ENCODE measurements around the gene NUP155. TPM values are rescaled to one million over a fixed set of nuclear protein-coding genes. Genes with fewer than 3 reads are reported as not detected.
"Not testable (repeated sequence)": the region's sequence is repeated elsewhere in the genome, so short reads cannot be mapped to it uniquely, and the experiment has no call there.

NUP155 gene
- polyA plus RNA-seq (ENCODE audit: low read depth in 6 of 6) = 10 to 100 TPM; 15.3 to 29.2 (median 24.8) TPM

GRCh38 chr5:37370864-37371726 is at the start of gene NUP155:
Gene NUP155 (minus strand): TSS chr5:37371106. CDS start chr5:37370977, 129 bp downstream.
- no peaks in the 10 kb centered on the region for H3K27me3 Mint-ChIP-seq
- ATAC-seq (ENCODE audit: low read depth in 2 of 2) = peak; percentile 91
- H3K9me3 Mint-ChIP-seq = no peaks in the 10 kb centered on the region
- H3K27ac Mint-ChIP-seq = peak within 1 kb of the TSS; percentile 96 to 99 (median 98)
- no peaks in the 10 kb centered on the region for H3K36me3 Mint-ChIP-seq
- H3K4me3 Mint-ChIP-seq = peak within 1 kb of the TSS; percentile 92 to 99 (median 98)
- peaks cover 27 to 42% (median 32%) of the 10 kb centered on the region in 3 donors for H3K4me1 Mint-ChIP-seq
- peak; percentile 85 for DNase-seq

DNA sequence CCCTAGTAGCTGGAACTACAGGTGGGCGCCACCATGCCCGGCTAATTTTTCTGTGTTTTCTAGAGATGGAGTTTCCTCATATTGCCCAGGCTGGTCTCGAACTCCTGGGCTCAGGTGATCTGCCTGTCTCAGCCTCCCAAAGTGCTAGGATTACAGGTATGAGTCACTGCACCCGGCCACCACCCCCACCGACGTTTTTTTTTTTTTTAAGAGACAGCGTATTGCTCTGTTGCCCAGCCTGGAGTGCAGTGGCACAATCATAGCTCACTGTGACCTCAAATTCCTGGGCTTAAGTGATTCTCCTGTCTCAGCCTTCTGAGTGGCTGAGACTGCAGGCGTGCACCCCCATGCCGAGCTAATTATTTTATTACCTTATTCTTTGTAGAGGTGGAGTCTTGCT is 46.4 kb upstream of the NUP155 start:
- Mint-ChIP-seq H3K9me3 (no peaks in the 10 kb centered on the region), H3K27ac (peak overlapping the region in 3 of 6 donors; percentile 54 to 88 (median 66))
- no peak for ATAC-seq (ENCODE audit: low read depth in 2 of 2)

DNA sequence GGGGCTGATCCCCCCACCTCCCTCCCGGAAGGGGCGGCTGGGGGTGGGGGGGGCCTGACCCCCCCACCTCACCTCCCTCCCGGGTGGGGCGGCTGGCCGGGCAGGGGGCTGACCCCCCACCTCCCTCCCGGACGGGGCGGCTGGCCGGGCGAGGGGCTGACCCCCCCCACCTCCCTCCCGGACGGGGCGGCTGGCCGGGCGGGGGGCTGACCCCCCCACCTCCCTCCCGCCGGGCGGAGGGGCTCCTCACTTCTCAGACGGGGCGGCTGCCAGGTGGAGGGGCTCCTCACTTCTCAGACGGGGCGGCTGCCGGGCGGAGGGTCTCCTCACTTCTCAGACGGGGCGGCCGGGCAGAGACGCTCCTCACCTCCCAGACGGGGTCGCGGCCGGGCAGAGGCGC is 44.5 kb upstream of the NUP155 start:
- not testable (repeated sequence) for H3K27ac Mint-ChIP-seq; DNase-seq; H3K36me3 Mint-ChIP-seq; H3K9me3 Mint-ChIP-seq; ATAC-seq (ENCODE audit: low read depth in 2 of 2); H3K4me3 Mint-ChIP-seq; H3K27me3 Mint-ChIP-seq
- H3K4me1 Mint-ChIP-seq = peaks cover 7 to 12% (median 10%) of the 10 kb centered on the region in 3 donors

More for the DNA sequence above, 46.4 kb upstream of the NUP155 start:
- H3K36me3 Mint-ChIP-seq = peaks cover 8 to 16% of the 10 kb centered on the region in 2 donors
- H3K4me3 Mint-ChIP-seq = peak overlapping the region in 1 of 8 donors; percentile 44
- no peaks in the 10 kb centered on the region for H3K27me3 Mint-ChIP-seq
- peaks cover 7 to 12% (median 10%) of the 10 kb centered on the region in 3 donors for H3K4me1 Mint-ChIP-seq
- DNase-seq = no peak

DNA sequence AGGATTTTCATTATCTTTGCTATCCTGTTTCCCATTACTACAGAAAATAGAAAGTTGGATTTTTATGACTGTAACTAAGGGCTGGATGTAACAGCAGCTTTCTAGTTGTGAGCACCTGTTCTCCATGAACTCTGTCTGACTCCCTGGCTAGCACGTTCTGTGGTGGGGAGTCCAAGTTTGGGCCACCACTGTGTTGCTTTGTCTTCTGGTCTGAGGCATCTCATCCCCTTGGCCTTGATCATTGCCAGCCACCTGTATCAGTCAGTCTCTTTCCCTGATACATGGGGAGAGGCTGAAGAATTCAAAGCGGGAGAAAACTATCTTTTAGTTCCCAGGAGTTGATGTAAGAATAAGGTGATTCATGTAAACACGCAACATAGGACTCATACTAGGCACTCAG is 41.6 kb upstream of the NUP155 start:
- Mint-ChIP-seq H3K36me3 (peaks cover 4 to 8% of the 10 kb centered on the region in 2 donors), H3K27me3 (no peaks in the 10 kb centered on the region), H3K4me1 (peaks cover 0 to 5% (median 0%) of the 10 kb centered on the region in 3 donors), H3K27ac (no peak overlapping the region), H3K4me3 (no peak overlapping the region), H3K9me3 (no peaks in the 10 kb centered on the region)
- ATAC-seq (ENCODE audit: low read depth in 2 of 2) = no peak
- DNase-seq = no peak

- Mint-ChIP-seq H3K27me3 (no peaks in the 10 kb centered on the region), H3K4me3 (no peak overlapping the region), H3K9me3 (no peaks in the 10 kb centered on the region), H3K27ac (peak overlapping the region in 1 of 6 donors; percentile 12), H3K4me1 (peaks cover 0 to 11% (median 11%) of the 10 kb centered on the region in 3 donors), H3K36me3 (peaks cover 11 to 31% of the 10 kb centered on the region in 2 donors)
- no peak for DNase-seq
- no peak for ATAC-seq (ENCODE audit: low read depth in 2 of 2)
Observed at GRCh38 chr5:37400501-37400900, 29.6 kb upstream of the NUP155 start.

DNA sequence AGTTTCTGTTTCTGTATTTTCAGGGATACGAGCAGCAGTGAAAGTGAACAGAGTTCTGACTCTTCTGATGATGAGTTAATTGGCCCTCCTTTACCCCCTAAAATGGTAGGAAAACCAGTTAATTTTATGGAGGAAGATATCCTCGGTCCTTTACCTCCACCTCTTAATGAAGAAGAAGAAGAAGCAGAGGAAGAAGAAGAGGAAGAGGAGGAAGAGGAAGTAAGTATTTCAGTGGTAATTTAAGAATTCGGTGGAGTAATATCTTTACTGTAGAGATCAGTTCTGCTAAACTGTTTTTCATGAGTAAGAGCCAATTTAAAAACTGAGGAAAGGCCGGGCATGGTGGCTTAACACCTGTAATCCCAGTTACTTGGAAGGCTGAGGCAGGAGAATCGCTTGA is 25.4 kb upstream of the NUP155 start:
- peaks cover 11 to 31% of the 10 kb centered on the region in 2 donors for H3K36me3 Mint-ChIP-seq
- H3K27me3 Mint-ChIP-seq = no peaks in the 10 kb centered on the region
- H3K9me3 Mint-ChIP-seq = no peaks in the 10 kb centered on the region
- ATAC-seq (ENCODE audit: low read depth in 2 of 2) = no peak
- H3K4me3 Mint-ChIP-seq = no peak overlapping the region
- DNase-seq = no peak
- H3K4me1 Mint-ChIP-seq = peaks cover 3 to 11% (median 11%) of the 10 kb centered on the region in 3 donors
- H3K27ac Mint-ChIP-seq = peak overlapping the region in 3 of 6 donors; percentile 29 to 76 (median 68)

- H3K36me3 Mint-ChIP-seq = peaks cover 4 to 7% of the 10 kb centered on the region in 2 donors
- peaks cover 5 to 13% (median 7%) of the 10 kb centered on the region in 3 donors for H3K4me1 Mint-ChIP-seq
- DNase-seq (no peak), ATAC-seq (ENCODE audit: low read depth in 2 of 2) (no peak)
- H3K9me3 Mint-ChIP-seq = no peaks in the 10 kb centered on the region
- H3K27me3 Mint-ChIP-seq = no peaks in the 10 kb centered on the region
- H3K27ac Mint-ChIP-seq = peak overlapping the region in 2 of 6 donors; percentile 4 to 29
- no peak overlapping the region for H3K4me3 Mint-ChIP-seq
Observed at GRCh38 chr5:37391591-37391990, 20.7 kb upstream of the NUP155 start.

DNA sequence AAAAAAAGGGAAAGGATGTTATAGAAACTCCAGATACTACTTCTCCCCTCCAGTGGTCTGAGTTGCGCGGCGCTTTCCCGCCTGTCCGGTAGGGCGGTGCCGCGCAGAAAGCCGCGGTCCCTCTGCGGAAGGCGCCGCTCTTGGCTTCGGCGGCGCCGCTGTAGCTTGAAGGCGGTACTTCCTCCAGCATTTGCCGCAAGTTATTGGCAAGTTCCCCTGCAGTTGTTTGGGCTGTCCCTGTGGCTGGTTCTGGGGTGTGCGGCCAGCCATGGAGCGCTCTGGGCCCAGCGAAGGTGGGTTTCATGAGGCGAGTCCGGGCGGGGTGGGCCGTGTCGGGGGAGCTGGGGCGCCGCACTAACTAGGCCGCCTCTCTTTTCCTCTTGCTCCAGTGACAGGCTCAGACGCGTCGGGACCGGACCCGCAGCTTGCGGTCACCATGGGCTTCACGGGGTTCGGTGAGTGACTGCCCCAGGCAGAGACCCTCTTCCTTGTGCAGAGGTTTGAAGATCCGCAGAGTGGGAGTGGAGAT is 8.3 kb upstream of the NUP155 start, which contains the start of gene WDR70:
Gene WDR70 (plus strand): TSS at position 219 of the 529 bp plus-strand sequence. CDS start 50 bp downstream, at position 269.
- Mint-ChIP-seq H3K4me1 (peaks cover 4 to 26% (median 23%) of the 10 kb centered on the region in 3 donors), H3K27ac (peak within 1 kb of the TSS; percentile 70 to 92 (median 84)), H3K4me3 (peak within 1 kb of the TSS; percentile 91 to 96 (median 93))
- not testable (repeated sequence) for H3K9me3 Mint-ChIP-seq, H3K27me3 Mint-ChIP-seq, H3K36me3 Mint-ChIP-seq
- ATAC-seq (ENCODE audit: low read depth in 2 of 2) (peak; percentile 96 to 97), DNase-seq (peak; percentile 84)

DNA sequence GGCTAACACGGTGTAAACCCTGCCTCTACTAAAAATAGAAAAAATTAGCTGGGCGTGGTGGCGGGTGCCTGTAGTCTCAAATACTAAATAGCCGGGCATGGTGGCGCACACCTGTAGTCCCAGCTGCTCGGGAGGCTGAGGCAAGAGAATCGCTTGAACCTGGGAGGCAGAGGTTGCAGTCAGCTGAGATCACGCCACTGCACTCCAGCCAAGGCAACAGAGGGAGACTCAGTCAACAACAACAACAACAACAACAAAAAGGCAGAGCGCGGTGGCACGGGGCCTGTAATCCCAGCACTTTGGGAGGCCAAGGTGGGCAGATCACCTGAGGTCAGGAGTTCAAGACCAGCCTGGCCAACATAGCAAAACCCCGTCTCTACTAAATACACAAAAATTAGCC is 7.2 kb upstream of the NUP155 start:
- Mint-ChIP-seq H3K4me1 (peaks cover 4 to 26% (median 23%) of the 10 kb centered on the region in 3 donors), H3K4me3 (peak overlapping the region; percentile 56 to 95 (median 90)), H3K27ac (peak overlapping the region in 3 of 6 donors; percentile 44 to 83 (median 70))
- H3K9me3 Mint-ChIP-seq; H3K36me3 Mint-ChIP-seq; DNase-seq; H3K27me3 Mint-ChIP-seq; ATAC-seq (ENCODE audit: low read depth in 2 of 2): not testable (repeated sequence)

GRCh38 chr5:37375091-37375490 is 4.2 kb upstream of the NUP155 start:
- Mint-ChIP-seq H3K27ac (no peak overlapping the region), H3K36me3 (no peaks in the 10 kb centered on the region), H3K4me1 (peaks cover 18 to 29% (median 26%) of the 10 kb centered on the region in 3 donors), H3K9me3 (no peaks in the 10 kb centered on the region), H3K27me3 (no peaks in the 10 kb centered on the region), H3K4me3 (no peak overlapping the region)
- DNase-seq (no peak), ATAC-seq (ENCODE audit: low read depth in 2 of 2) (no peak)

- peaks cover 30 to 46% (median 32%) of the 10 kb centered on the region in 3 donors for H3K4me1 Mint-ChIP-seq
- no peak for DNase-seq
- H3K4me3 Mint-ChIP-seq = peak overlapping the region; percentile 92 to 99 (median 98)
Observed at GRCh38 chr5:37370550-37370863, 399 bp downstream of the NUP155 start.

GRCh38 chr5:37355161-37355560 is 15.7 kb downstream of the NUP155 start:
- DNase-seq = no peak

More at GRCh38 chr5:37370550-37370863, 399 bp downstream of the NUP155 start:
- no peaks in the 10 kb centered on the region for H3K36me3 Mint-ChIP-seq
- no peaks in the 10 kb centered on the region for H3K27me3 Mint-ChIP-seq
- peak; percentile 31 to 42 for ATAC-seq (ENCODE audit: low read depth in 2 of 2)
- H3K27ac Mint-ChIP-seq = peak overlapping the region; percentile 96 to 99 (median 98)
- H3K9me3 Mint-ChIP-seq = no peaks in the 10 kb centered on the region

DNA sequence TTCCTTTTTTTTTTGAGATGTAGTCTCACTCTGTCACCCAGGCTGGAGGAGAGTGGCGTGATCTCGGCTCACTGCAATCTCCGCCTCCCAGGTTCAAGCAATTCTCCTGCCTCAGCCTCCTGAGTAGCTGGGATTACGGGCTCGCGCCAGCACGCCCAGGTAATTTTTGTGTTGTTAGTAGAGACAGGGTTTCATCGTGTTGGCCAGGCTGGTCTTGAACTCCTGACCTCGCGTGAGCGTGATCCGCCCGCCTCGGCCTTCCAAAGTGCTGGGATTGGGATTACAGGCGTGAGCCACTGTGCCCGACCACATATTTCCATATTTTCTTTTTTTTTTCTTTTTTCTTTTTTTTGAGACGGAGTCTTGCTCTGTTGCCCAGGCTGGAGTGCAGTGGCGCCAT is 28.2 kb downstream of the NUP155 start:
- peaks cover 7 to 18% of the 10 kb centered on the region in 2 donors for H3K36me3 Mint-ChIP-seq
- not testable (repeated sequence) for H3K27me3 Mint-ChIP-seq

More at GRCh38 chr5:37355161-37355560, 15.7 kb downstream of the NUP155 start:
- no peaks in the 10 kb centered on the region for H3K27me3 Mint-ChIP-seq
- ATAC-seq (ENCODE audit: low read depth in 2 of 2) = no peak
- H3K4me3 Mint-ChIP-seq = no peak overlapping the region
- H3K36me3 Mint-ChIP-seq = peaks cover 0 to 5% of the 10 kb centered on the region in 2 donors
- H3K27ac Mint-ChIP-seq = no peak overlapping the region
- no peaks in the 10 kb centered on the region for H3K9me3 Mint-ChIP-seq
- H3K4me1 Mint-ChIP-seq = peaks cover 0 to 9% (median 0%) of the 10 kb centered on the region in 3 donors

More for the DNA sequence above, 28.2 kb downstream of the NUP155 start:
- H3K4me1 Mint-ChIP-seq; H3K9me3 Mint-ChIP-seq; H3K4me3 Mint-ChIP-seq; ATAC-seq (ENCODE audit: low read depth in 2 of 2); DNase-seq: not testable (repeated sequence)
- H3K27ac Mint-ChIP-seq = peak overlapping the region in 1 of 6 donors; percentile 62
